Measurements from ENCODE around the gene SSTR3. TPM values are rescaled to one million over a fixed set of nuclear protein-coding genes. Genes with fewer than 3 reads are reported as not detected.

The SSTR3 gene
- total and polyA plus RNA-seq, 2 of the 4 experiments (the other 2 are of a cell fraction), result under 0.01 to 0.07 TPM

GRCh38 chr22:37190262-37190780, 22.0 kb downstream of the SSTR3 start:
- H2BK15ac ChIP-seq (ENCODE audit: low read depth, low read length), result no peak overlapping the region
- no peak for ATAC-seq (ENCODE audit: low read depth)
- WGBS, 2 experiments (ENCODE audit: extremely low coverage in 2 of 2, insufficient read length in 1 of 2), result no CpG with 5 or more reads among the region's 4 CpGs
- H3K9me1 ChIP-seq (ENCODE audit: insufficient read depth, low read length), result peaks cover 8% of the 10 kb centered on the region
- H3K4me3 ChIP-seq (ENCODE audit: insufficient read depth, low read depth, low read length), result no peak overlapping the region
- ChIA-PET CTCF (no interaction called here), POLR2A (ENCODE audit: unreplicated experiment) (no interaction called here)
- no peak overlapping the region for H3K18ac ChIP-seq (ENCODE audit: low read depth, low read length)
- H3K4me2 ChIP-seq (ENCODE audit: low read depth, low read length), result no peak overlapping the region
- no peak overlapping the region for H3K27ac ChIP-seq (ENCODE audit: insufficient read depth, low read length)
- no peak overlapping the region for H4K5ac ChIP-seq (ENCODE audit: low read depth, low read length)
- H3K27me3 ChIP-seq (ENCODE audit: control insufficient read depth, insufficient read depth, low read length), result no peaks in the 10 kb centered on the region
- intact Hi-C loops (cut with micrococcal nuclease), result no loop called here
- H4K20me1 ChIP-seq (ENCODE audit: insufficient read depth, low read length), result no peaks in the 10 kb centered on the region
- no peaks in the 10 kb centered on the region for H3K9me3 ChIP-seq (ENCODE audit: control insufficient read depth, insufficient read depth, low read length)
- H4K91ac ChIP-seq (ENCODE audit: insufficient read depth, low read depth, low read length), result no peak overlapping the region
- H3K4ac ChIP-seq (ENCODE audit: low read depth, low read length), result no peak overlapping the region
- H3K4me1 ChIP-seq (ENCODE audit: control insufficient read depth, insufficient read depth, low read length), result peaks cover 18% of the 10 kb centered on the region
- BruUV-seq (replicated peaks), result no TSS peak
- no peak for DNase-seq
- no peak overlapping the region for H2AFZ ChIP-seq (replicated peaks; ENCODE audit: low read length, poor library complexity)
- H2AK5ac ChIP-seq (ENCODE audit: low read depth, low read length), result no peak overlapping the region
- H3K23ac ChIP-seq (ENCODE audit: low read depth, low read length), result no peak overlapping the region
- no peak overlapping the region for H3K9ac ChIP-seq (ENCODE audit: low read depth, low read length)
- in situ Hi-C loops (cut with MboI; ENCODE audit: low sequenced_read_pairs), result no loop called here
- H2BK5ac ChIP-seq (ENCODE audit: low read depth, low read length, poor library complexity, severe bottlenecking), result no peak overlapping the region
- H3K79me1 ChIP-seq (ENCODE audit: low read depth in 1 of 2, low read length in 2 of 2), result peaks cover 0 to 21% of the 10 kb centered on the region in 2 experiments; a peak in 3 of 4 replicates
- TF ChIP-seq NFE2L2 (IDR thresholded peaks at IDR 0.05; ENCODE audit: low read depth, low read length) (no peak), POLR2A (IDR thresholded peaks at IDR 0.05; ENCODE audit: low read depth, low read length) (no peak), SMC3 (IDR thresholded peaks at IDR 0.05; ENCODE audit: low read depth, low read length) (no peak), BHLHE40 (IDR thresholded peaks at IDR 0.05; ENCODE audit: low read depth, low read length) (no peak), RFX5 (IDR thresholded peaks at IDR 0.05; ENCODE audit: low read depth, low read length) (no peak), MXI1 (IDR thresholded peaks at IDR 0.05; ENCODE audit: borderline replicate concordance, low read depth, low read length) (no peak), CHD1 (IDR thresholded peaks at IDR 0.05; ENCODE audit: low read depth, low read length) (no peak), RCOR1 (IDR thresholded peaks at IDR 0.05; ENCODE audit: insufficient replicate concordance, low read length) (no peak), CTCF (conservative IDR thresholded peaks at IDR 0.05; ENCODE audit: low read depth, low read length) (no peak)
- H3K14ac ChIP-seq (replicated peaks; ENCODE audit: low read depth, low read length), result no peak overlapping the region
- no peak overlapping the region for H3K56ac ChIP-seq (ENCODE audit: extremely low read depth, insufficient read depth, low read length)
- no peak overlapping the region for H2BK20ac ChIP-seq (ENCODE audit: low read depth, low read length)
- no peak overlapping the region for H2BK120ac ChIP-seq (ENCODE audit: low read depth, low read length)
- no peaks in the 10 kb centered on the region for H3K36me3 ChIP-seq (ENCODE audit: control insufficient read depth, insufficient read depth, low read length)
- no peak overlapping the region for H4K8ac ChIP-seq (ENCODE audit: low read depth in 2 of 2, low read length in 2 of 2)
- no peak overlapping the region for H2AK9ac ChIP-seq (replicated peaks; ENCODE audit: low read depth, low read length, poor library complexity)
- dilution Hi-C loops (cut with HindIII; ENCODE audit: low sequenced_read_pairs, unreplicated experiment), result no loop called here
